ENCODE results near the gene PLXND1. TPM values are rescaled to one million over a fixed set of nuclear protein-coding genes. Genes with fewer than 3 reads are reported as not detected.
"Not testable (repeated sequence)": the region's sequence is repeated elsewhere in the genome, so short reads cannot be mapped to it uniquely, and the experiment has no call there.

The PLXND1 gene
- total RNA-seq, 2 donors from 2014 or later = 207 to 246 TPM

DNA sequence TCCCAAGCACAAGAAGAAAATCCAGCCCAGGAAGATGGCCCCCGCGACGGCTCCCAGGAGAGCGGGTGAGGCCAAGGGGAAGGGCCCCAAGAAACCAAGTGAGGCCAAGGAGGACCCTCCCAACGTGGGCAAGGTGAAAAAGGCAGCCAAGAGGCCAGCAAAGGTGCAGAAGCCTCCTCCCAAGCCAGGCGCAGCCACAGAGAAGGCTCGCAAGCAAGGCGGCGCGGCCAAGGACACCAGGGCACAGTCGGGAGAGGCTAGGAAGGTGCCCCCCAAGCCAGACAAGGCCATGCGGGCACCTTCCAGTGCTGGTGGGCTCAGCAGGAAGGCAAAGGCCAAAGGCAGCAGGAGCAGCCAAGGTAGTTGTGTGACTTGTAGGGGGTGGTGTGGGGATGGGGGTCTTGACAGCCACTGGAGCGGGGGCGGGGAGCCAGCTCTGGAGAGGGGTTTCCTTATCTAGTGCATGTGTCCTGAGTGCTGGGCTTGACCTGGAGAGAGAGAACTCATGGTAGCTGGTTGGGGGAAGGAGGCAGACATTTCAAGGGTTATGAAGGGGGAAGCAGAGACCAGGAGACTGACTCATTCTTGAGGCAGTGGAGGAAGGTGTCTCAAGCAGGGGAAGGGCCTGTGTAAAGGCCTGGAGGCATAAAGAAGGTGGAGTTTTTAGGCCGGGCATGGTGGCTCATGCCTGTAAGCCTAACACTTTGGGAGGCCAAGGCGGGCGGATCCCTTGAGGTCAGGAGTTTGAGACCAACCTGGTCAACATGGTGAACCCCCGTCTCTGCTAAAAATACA lies 57.3 kb downstream of the PLXND1 start:
- Histone ChIP-seq H3K27ac (no peak overlapping the region), H3K9me3 (no peaks in the 10 kb centered on the region), H3K4me1 (ENCODE audit: control insufficient read depth in 1 of 2, low read depth in 2 of 2) (peaks cover 3 to 18% of the 10 kb centered on the region in 2 donors), H3K36me3 (no peaks in the 10 kb centered on the region), H3K27me3 (replicated peaks; ENCODE audit: insufficient read depth) (no peaks in the 10 kb centered on the region), H3K4me3 (no peak overlapping the region)
- ATAC-seq (ENCODE audit: insufficient number of reproducible peaks, low FRiP score, low read depth) (no peak), DNase-seq (ENCODE audit: low spot score) (no peak)
- TF ChIP-seq, protein P1, sequence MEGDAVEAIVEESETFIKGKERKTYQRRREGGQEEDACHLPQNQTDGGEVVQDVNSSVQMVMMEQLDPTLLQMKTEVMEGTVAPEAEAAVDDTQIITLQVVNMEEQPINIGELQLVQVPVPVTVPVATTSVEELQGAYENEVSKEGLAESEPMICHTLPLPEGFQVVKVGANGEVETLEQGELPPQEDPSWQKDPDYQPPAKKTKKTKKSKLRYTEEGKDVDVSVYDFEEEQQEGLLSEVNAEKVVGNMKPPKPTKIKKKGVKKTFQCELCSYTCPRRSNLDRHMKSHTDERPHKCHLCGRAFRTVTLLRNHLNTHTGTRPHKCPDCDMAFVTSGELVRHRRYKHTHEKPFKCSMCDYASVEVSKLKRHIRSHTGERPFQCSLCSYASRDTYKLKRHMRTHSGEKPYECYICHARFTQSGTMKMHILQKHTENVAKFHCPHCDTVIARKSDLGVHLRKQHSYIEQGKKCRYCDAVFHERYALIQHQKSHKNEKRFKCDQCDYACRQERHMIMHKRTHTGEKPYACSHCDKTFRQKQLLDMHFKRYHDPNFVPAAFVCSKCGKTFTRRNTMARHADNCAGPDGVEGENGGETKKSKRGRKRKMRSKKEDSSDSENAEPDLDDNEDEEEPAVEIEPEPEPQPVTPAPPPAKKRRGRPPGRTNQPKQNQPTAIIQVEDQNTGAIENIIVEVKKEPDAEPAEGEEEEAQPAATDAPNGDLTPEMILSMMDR (IDR thresholded peaks at IDR 0.05) = no peak

DNA sequence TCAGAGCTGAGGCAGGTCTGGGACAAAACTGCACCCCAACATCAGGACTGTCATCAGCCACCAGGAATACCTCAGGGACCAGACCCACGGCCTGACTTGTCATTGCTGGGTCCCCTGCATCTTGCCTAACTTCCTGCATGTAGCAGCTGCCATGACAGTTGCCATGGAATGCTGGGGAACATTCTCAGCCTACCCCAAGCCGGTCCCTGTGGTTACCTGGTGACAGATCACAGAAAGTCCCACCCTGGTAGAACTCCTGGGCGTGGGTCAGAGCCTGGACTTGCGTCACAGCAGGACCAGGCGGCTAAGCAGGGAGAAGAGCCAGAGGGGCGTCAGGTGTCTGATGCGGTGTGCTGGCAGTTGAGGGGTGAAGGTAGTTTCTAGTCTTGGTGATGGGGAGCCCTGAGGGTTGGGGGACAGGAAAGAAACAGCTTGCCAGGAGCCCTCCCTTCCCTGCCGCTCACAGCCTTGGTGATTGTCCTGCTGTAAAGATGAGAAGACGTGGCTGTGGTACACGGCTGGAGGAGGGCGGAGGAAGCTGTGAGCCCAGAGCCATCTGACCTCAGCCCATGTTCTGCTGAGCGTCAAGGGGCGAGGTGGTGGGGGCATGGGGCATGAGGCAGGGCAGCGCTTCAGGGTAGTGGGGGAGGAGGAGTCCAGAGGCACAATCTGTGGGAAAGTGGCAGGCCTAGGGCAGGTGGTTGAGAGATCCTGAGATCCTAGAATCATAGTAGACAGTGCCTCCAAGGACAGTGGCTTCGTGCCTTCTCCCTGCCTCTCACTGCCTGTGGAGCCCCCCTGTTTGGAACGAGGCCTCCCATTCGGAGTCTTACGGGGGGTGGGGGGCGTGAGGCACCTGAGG lies 58.1 kb downstream of the PLXND1 start:
- Histone ChIP-seq H3K36me3 (no peaks in the 10 kb centered on the region), H3K27ac (no peak overlapping the region), H3K4me3 (no peak overlapping the region), H3K4me1 (ENCODE audit: control insufficient read depth in 1 of 2, low read depth in 2 of 2) (peaks cover 1 to 14% of the 10 kb centered on the region in 2 donors), H3K27me3 (replicated peaks; ENCODE audit: insufficient read depth) (no peaks in the 10 kb centered on the region), H3K9me3 (no peaks in the 10 kb centered on the region)
- DNase-seq (ENCODE audit: low spot score) (no peak), ATAC-seq (ENCODE audit: insufficient number of reproducible peaks, low FRiP score, low read depth) (no peak)
- TF ChIP-seq, protein P1 (IDR thresholded peaks at IDR 0.05) = no peak

DNA sequence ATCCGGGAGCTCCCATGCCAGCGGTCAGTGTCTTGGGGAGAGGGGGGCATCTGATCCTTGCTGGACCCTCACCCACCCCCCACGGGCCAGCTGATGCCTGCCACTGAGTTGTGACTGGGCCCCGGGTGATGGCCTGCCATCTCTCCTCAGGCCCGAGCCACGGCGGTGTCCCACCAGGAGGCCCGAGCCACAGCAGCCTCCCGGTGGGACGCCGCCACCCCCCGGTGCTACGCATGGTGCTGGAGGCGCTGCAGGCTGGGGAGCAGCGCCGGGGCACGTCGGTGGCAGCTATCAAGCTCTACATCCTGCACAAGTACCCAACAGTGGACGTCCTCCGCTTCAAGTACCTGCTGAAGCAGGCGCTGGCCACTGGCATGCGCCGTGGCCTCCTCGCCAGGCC lies 59.2 kb downstream of the PLXND1 start:
- Histone ChIP-seq H3K36me3 (no peaks in the 10 kb centered on the region), H3K27me3 (replicated peaks; ENCODE audit: insufficient read depth) (no peaks in the 10 kb centered on the region), H3K27ac (no peak overlapping the region), H3K4me3 (no peak overlapping the region), H3K4me1 (ENCODE audit: control insufficient read depth in 1 of 2, low read depth in 2 of 2) (peaks cover 0 to 3% of the 10 kb centered on the region in 2 donors), H3K9me3 (no peaks in the 10 kb centered on the region)
- TF ChIP-seq, protein P1 (IDR thresholded peaks at IDR 0.05) = no peak
- DNase-seq (ENCODE audit: low spot score) (no peak), ATAC-seq (ENCODE audit: insufficient number of reproducible peaks, low FRiP score, low read depth) (no peak)

DNA sequence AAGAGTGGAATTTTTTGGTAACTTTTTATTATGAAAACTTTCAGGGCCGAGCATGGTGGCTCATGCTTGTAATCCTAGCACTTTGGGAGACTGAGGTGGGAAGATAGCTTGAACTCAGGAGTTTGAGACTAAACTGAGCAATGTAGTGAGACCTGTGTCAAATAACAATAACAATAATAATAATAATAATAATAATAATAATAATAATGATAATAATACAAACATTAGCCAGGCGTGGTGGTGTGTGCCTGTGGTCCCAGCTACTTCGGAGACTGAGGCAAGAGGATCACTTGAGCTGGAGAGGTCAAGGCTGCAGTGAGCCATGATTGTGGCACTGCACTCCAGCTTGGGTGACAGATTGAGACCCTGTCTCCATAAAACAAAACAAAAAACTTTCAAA lies 60.5 kb downstream of the PLXND1 start:
- ATAC-seq (ENCODE audit: insufficient number of reproducible peaks, low FRiP score, low read depth); H3K9me3 ChIP-seq; H3K27me3 ChIP-seq (replicated peaks; ENCODE audit: insufficient read depth); H3K27ac ChIP-seq; H3K4me1 ChIP-seq (ENCODE audit: control insufficient read depth in 1 of 2, low read depth in 2 of 2); H3K4me3 ChIP-seq; H3K36me3 ChIP-seq; DNase-seq (ENCODE audit: low spot score): not testable (repeated sequence)

DNA sequence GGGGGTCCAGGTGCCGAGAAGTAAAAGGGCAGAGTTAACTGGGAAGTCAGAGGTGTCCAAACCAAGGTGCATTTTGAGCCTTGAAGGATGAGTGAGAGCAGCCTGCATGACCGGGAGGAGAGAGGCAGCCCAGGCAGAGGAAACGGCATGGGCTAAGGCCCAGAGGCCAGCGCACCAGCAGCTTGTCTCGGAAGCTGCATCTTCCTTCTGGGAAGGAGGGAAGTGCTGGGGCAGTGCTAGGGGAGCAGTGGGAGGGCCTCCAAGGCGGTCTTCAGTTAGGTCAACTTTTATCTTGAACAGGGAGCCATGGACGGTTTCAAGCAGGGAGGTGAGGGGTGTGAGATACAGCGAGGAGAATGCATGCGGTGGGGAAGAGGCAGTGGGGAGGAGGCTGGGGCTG lies 62.5 kb downstream of the PLXND1 start:
- H3K27ac ChIP-seq = no peak overlapping the region

More for the DNA sequence above, 62.5 kb downstream of the PLXND1 start:
- Histone ChIP-seq H3K9me3 (no peaks in the 10 kb centered on the region), H3K36me3 (no peaks in the 10 kb centered on the region), H3K27me3 (replicated peaks; ENCODE audit: insufficient read depth) (no peaks in the 10 kb centered on the region), H3K4me1 (ENCODE audit: control insufficient read depth in 1 of 2, low read depth in 2 of 2) (no peaks in the 10 kb centered on the region), H3K4me3 (no peak overlapping the region)
- TF ChIP-seq, protein P1 (IDR thresholded peaks at IDR 0.05) = no peak
- ATAC-seq (ENCODE audit: insufficient number of reproducible peaks, low FRiP score, low read depth) (no peak), DNase-seq (ENCODE audit: low spot score) (no peak)

All from thoracic aorta (tissue), 2 donors.